GM19025 (cell line): ENCODE measurements around the gene FHIT.

ENCODE experiments used
- ATAC-seq: cut with Tn5 transposase; IDR thresholded peaks from one replicate; pipeline ENCODE4 v1.9.1; 2021; ENCODE audit warnings: mild to moderate bottlenecking, low read depth, moderate library complexity; ENCODE audit not compliant: unreplicated experiment

Gene FHIT

DNA sequence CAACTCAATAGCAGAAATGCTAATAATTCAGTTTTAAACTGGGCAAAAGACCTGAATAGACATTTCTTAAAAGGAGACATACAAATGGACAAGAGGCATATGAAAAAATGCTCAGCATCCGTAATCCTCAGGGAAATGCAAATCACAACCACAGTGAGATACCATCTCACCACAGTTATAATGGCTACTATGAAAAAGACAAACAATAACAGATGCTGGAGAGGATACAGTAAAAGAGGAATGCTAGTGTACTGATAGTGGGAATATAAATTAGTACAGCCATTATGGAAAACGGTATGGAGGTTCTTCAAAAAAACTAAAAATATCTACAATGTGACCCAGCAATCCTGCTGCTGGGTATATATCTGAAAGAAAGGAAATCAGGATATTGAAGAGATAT lies 367.2 kb downstream of the FHIT start:
- ATAC-seq, result no peak

- no peak for ATAC-seq
Observed at GRCh38 chr3:60877188-60877587, 374.1 kb downstream of the FHIT start.

DNA sequence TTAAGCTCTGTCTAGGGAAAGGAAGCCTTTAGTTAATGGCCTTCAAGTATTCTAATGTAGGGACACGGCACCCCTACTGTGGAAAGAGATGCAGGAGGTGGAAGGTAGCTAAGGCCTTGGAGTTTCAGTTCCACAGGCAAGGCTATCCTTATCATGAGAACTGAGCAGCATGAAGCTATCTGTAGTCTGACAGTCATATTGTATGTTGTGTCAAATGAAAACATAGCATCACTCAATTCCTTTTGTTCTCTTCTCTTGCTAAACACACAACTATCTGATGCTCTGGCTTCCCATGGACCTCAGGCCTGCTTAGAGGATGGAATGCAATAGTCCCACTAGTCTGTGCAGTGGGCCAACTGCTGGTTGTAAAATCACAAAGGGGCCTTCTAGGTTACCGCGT lies 380.9 kb downstream of the FHIT start:
- no peak for ATAC-seq

DNA sequence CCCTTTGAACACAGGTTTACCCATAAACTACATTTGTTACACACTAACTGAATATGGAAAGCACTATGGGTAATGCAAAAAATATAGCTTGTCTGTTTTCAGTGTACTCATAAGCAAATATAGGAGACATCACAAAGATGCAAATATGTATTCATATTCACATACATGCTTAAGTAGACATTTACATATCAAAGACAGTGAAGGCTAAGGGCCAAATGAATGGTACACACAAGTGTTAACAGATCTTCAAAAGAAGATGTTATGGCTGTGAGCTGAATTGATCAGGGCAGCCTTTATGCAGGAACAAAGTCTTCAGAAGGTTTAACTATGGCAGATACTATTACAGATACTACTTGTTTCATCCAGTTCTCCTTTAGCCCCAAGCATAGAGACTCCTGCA lies 384.1 kb downstream of the FHIT start:
- no peak for ATAC-seq

DNA sequence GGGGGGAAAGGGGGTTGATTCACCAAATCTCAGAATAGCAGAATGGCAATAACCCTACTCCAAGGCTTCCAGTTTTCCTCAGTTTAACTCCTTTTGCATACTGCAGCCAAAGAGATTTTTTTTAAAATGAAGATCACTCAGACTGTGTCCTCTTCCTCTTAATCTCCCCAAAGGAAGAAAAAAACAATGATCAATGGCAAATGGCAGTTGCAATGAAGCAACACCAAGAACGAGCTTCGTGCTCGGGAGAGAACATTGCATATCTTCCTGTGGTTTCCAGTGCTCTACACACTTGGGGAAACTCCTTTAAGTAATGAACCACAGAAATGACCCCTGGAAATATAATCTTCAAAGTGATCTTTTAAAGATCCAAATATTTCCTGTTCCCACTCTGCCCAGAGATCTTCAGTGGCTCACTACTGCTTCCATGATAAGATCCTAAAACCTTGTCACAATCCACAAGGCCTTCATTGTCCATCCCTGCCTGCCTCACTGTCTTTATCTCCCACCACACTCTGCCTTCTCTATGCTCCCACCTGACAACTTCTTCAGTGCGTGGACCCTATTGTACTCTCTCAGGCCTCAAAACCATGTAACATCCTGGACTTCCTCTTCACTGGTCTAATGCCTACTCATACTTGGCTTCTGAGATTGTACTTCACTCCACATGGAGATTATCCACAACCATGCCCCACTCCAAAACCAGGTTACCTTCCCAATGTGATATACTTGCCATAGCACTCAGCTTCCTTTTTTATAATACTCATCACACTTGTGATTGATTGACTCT lies 394.8 kb downstream of the FHIT start:
- ATAC-seq, result no peak

DNA sequence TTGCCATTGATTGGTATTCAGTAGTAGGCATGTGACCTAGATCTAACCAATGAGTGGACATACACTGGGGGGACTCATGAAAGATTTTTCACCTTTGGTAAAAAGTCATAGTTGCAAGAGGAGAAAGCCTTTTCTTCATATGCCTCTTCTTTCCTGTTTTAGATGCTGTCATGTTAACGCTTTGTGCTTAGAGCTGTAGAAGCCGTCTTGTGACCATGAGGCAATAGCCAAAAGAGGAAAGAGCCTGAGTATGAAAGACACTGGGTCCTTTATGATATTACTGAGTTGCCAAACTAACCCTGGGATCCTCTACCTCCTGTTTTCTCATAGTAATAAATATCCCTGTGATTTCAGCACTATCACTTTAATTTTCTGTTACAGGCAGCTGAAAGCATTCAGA lies 396.0 kb downstream of the FHIT start:
- no peak for ATAC-seq

GRCh38 chr3:60854791-60855190 lies 396.5 kb downstream of the FHIT start:
- no peak for ATAC-seq

GRCh38 chr3:60847791-60848190 lies 403.5 kb downstream of the FHIT start:
- no peak for ATAC-seq

DNA sequence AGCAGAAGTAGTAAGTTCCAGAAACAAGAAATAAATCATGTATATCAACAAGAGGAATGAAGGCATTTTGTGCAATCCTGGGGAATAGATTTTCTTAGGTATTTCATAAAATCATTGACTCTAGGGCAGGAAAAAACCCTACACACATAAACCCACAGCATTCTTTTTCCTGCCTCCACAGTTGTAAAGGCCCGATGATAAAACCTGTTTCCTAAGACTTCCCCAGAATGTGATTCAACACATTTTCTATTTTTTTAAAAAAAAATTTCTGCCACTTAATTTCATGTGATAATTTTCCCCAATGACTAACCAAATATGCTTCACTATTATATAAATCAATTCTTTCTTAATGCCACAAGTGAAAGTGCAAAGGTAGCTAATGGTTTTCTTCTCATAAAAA lies 407.0 kb downstream of the FHIT start:
- no peak for ATAC-seq

GRCh38 chr3:60841355-60841754 lies 409.9 kb downstream of the FHIT start:
- no peak for ATAC-seq

GRCh38 chr3:60839246-60839645 lies 412.0 kb downstream of the FHIT start:
- no peak for ATAC-seq

- no peak for ATAC-seq
Observed at GRCh38 chr3:60835796-60836195, 415.5 kb downstream of the FHIT start.

DNA sequence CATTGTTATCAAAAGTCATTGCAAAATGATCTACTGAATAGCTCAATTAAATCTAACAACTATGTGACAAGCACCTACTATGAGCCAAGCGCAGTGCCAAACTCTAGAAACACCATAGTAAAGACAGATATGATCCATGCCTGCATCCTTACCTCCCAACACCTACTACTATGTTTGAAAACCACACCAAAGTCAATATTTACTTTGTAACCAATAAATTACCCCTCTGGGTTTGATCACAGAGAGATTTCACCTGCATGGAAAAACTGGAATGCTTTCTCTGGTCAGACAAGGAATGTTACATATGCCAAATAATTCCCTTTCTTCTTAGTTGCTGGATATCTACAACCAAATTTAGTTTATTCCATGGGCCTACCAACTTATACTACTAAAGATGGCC lies 422.2 kb downstream of the FHIT start:
- no peak for ATAC-seq

DNA sequence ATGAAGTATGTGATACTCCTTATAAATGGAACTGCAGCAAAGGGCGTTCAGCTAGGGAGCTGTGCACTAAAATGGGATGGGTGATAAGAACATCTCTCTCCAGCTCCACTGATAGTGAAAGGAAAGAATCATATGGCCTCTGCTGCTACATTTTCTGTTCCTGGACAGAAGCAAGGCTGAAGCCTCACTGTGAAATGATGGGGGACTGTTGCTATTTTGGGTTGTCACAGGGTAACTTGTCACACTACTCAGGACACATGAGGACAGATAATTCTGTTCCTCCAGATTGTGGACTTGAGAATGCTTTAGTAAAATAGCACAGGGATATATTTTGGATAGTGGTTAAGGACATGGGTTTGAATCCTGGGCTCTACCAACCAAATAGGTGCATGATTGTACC lies 423.6 kb downstream of the FHIT start:
- no peak for ATAC-seq

DNA sequence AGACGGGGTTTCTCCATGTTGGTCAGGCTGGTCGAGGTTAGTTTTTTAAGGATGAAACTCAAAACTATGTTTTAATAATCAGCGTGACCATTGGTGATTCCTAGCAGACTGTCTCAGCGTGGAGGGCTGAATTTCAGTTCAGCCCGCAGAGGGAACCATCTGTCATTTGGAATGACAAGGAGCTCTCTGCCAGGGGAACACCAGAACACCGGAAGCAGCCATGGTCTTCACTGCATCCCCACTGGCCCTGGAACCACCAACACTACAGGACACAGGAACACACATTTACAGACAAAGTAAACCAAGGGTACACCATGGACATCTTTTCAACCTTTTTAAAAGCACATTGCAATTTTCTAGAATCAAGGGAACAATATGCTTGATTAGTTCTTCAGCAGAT lies 424.7 kb downstream of the FHIT start:
- no peak for ATAC-seq

DNA sequence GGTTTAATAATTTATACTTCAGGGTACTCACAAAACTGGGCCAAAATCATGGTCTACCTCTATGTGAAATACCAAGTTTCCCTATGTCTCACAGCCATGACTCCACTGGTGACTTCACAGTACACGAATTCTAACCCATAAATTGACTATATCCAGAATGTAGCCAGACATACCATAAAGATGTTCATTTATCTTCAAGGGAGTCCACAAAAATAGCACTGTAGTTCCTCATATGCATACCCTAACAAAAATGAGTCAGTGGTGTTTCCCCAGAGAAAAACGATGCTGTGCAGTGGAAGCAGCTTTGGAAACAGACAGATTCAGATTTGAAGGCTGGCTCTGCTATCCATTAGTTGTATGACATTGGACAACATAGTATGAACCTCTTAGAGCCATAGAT lies 438.8 kb downstream of the FHIT start:
- no peak for ATAC-seq

GRCh38 chr3:60810881-60811280 lies 440.4 kb downstream of the FHIT start:
- no peak for ATAC-seq

- ATAC-seq, result no peak
Observed at GRCh38 chr3:60809857-60810610, 441.2 kb downstream of the FHIT start.

DNA sequence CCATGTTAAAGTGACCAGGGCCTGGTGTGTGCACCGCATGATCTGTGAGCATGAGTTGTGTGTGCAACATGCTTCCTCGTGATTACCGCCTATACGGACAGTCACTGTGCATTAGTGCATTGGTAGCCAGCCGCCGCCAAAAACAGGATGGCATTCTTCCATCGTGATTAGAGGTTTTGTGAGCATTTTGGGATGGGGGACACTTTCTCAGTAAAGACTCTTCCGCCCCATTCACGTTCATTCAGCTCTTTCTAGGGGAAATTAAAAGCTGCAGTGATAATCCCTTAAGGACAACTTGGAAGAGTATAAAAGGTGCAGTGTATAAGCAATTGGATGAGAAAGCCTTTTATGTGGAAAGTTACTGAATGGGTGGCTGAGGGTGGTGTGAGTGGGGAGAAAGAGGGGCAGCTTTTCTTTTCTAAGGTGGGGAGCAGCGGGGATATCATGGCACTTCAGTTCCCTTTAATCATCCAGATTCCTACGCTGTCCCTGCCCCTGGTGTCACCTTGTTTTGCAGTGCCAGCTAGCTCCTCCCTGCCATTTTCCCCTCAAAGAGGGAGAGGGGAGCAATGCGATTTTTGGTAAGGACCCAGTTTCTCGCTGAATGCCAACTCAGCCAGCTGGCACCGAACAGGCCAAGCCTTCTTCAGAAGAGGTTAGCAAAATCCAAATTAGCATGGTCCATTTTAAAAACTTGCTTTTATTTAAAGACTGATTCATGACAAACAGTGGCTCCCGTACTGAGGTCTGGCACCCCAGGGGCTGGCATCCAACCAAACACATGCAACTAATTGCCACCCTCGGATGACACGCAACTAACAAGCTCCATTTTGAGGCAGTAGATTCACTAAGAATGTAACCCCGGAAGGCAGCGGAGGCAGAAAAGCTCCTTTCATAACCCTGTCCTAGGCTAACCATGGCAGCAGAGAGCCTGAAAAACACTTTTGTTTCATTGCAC lies 447.8 kb downstream of the FHIT start:
- ATAC-seq, result no peak

DNA sequence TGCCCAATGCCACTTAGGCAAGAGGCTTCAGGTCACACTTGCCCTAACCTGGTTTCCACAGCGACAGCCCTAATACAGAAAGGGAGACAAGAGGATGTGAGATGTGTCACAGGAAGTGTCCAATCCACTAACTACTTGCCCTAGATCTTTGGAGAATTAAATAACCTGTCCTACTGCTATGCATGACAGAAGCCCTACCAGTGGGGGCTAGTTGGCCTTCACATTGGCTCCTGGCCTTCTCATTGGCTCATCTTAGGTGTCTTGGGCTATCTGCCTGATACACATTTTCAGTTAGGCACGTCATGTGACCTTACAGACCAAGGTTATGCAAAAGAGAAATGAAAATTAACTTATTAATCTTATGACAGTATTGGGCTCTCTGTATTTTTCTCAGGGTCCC lies 449.9 kb downstream of the FHIT start:
- no peak for ATAC-seq

DNA sequence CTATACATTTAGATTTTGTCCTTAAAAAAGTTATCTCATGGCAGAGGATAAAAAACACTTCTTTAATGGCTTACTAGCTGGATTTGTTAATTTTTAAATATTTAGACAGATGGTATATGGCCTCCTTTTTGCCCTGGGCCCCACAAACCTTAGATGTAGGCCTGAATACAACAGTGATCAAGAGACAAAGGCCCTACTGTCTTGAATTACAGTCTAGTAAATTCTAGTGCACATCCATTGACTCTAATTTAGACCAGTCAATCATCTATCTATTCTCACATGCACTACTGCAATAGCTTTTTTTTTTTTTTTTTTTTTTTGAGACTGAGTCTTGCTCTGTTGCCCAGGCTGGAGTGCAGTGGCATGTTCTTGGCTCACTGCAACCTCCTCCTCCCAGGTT lies 452.8 kb downstream of the FHIT start:
- ATAC-seq, result no peak
